Ascending aorta (tissue), 2 donors: ENCODE measurements around the gene CD14. TPM values are rescaled to one million over a fixed set of nuclear protein-coding genes. Genes with fewer than 3 reads are reported as not detected.

Experiments used
- DNase-seq, 2 donors: peaks; one replicate each; pipeline ENCODE4 v3.0.0-alpha.2; 2019; ENCODE audit warnings: low spot score in 2 of 2
- H3K27ac ChIP-seq, 2 donors: fragments of 200-600 bp; sonication (generic); one replicate each; pipeline ENCODE4 v1.5.1; 2016 to 2017; ENCODE audit warnings: mild to moderate bottlenecking in 1 of 2
- H3K27me3 ChIP-seq: fragments of 200-600 bp; sonication (generic); one replicate; pipeline ENCODE4 v1.5.1; 2017
- H3K36me3 ChIP-seq, 2 donors: fragments of 200-600 bp; sonication (generic); one replicate each; pipeline ENCODE4 v1.5.1; 2016
- H3K4me1 ChIP-seq, 2 donors: fragments of 200-600 bp; sonication (generic); one replicate each; pipeline ENCODE4 v1.5.1; 2016 to 2017; ENCODE audit warnings: mild to moderate bottlenecking in 1 of 2
- H3K4me3 ChIP-seq, 2 donors: fragments of 200-600 bp; sonication (generic); one replicate each; pipeline ENCODE4 v1.5.1; 2016 to 2017; ENCODE audit warnings: mild to moderate bottlenecking in 1 of 2
- H3K9me3 ChIP-seq, 2 donors: fragments of 200-600 bp; sonication (generic); one replicate each; pipeline ENCODE4 v1.5.1; 2016
- intact Hi-C: fragments of 100-400 bp; cut with DNase I; formaldehyde crosslinking; loops from one replicate; pipeline ENCODE4 v1.15.1; 2023
- total RNA-seq: library from RNA; depleted of rRNA; stranded (reverse); fragments of >200 nt; gene quantifications from one replicate; pipeline ENCODE4 v1.1.0, GENCODE V29; 2016
- TF ChIP-seq, protein P1 (sequence below), 3 experiments: fragments of 200-600 bp in 2 of 3; fragments of 450-650 bp in 1 of 3; sonication (generic) in 2 of 3; IDR thresholded peaks; one replicate each; pipeline ENCODE4 v1.5.1; 2016 to 2019; ENCODE audit warnings: antibody characterized with exemption in 3 of 3, mild to moderate bottlenecking in 1 of 3, moderate library complexity in 1 of 3

Gene CD14
- 122 TPM for total RNA-seq

- peak; percentile 55 to 80 for DNase-seq
- no peaks in the 10 kb centered on the region for H3K27me3 ChIP-seq
- peaks cover 0 to 4% of the 10 kb centered on the region in 2 donors for H3K4me1 ChIP-seq
- intact Hi-C loops, result no loop called here
- H3K27ac ChIP-seq, result peak within 1 kb of the TSS; percentile 25 to 30
- H3K36me3 ChIP-seq, result no peaks in the 10 kb centered on the region
- TF ChIP-seq, protein P1, sequence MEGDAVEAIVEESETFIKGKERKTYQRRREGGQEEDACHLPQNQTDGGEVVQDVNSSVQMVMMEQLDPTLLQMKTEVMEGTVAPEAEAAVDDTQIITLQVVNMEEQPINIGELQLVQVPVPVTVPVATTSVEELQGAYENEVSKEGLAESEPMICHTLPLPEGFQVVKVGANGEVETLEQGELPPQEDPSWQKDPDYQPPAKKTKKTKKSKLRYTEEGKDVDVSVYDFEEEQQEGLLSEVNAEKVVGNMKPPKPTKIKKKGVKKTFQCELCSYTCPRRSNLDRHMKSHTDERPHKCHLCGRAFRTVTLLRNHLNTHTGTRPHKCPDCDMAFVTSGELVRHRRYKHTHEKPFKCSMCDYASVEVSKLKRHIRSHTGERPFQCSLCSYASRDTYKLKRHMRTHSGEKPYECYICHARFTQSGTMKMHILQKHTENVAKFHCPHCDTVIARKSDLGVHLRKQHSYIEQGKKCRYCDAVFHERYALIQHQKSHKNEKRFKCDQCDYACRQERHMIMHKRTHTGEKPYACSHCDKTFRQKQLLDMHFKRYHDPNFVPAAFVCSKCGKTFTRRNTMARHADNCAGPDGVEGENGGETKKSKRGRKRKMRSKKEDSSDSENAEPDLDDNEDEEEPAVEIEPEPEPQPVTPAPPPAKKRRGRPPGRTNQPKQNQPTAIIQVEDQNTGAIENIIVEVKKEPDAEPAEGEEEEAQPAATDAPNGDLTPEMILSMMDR (IDR thresholded peaks at IDR 0.05), result no peak
- peak within 1 kb of the TSS; percentile 54 to 75 for H3K4me3 ChIP-seq
- H3K9me3 ChIP-seq, result no peaks in the 10 kb centered on the region
These were observed at the start of gene CD14 for GRCh38 chr5:140633021-140633471. TSS of gene CD14 (minus strand) at chr5:140633175. CDS start at chr5:140633071, 104 bp downstream.

- no peaks in the 10 kb centered on the region for H3K9me3 ChIP-seq
- no peak overlapping the region for H3K27ac ChIP-seq
- H3K36me3 ChIP-seq, result peaks cover 67 to 81% of the 10 kb centered on the region in 2 donors
- no peaks in the 10 kb centered on the region for H3K4me1 ChIP-seq
- peak in 1 of 2 donors; percentile 38 for DNase-seq
- intact Hi-C loops, result no loop called here
- H3K27me3 ChIP-seq, result no peaks in the 10 kb centered on the region
- no peak overlapping the region for H3K4me3 ChIP-seq
- TF ChIP-seq, protein P1 (IDR thresholded peaks at IDR 0.05), result no peak
These were observed 46.0 kb upstream of the CD14 start for GRCh38 chr5:140678993-140679392.

GRCh38 chr5:140677947-140678346, 45.0 kb upstream of the CD14 start:
- H3K36me3 ChIP-seq, result peaks cover 65 to 85% of the 10 kb centered on the region in 2 donors
- intact Hi-C loops, result no loop called here
- H3K27ac ChIP-seq, result no peak overlapping the region
- H3K4me3 ChIP-seq, result no peak overlapping the region
- TF ChIP-seq, protein P1 (IDR thresholded peaks at IDR 0.05), result no peak
- no peak for DNase-seq
- no peaks in the 10 kb centered on the region for H3K4me1 ChIP-seq
- no peaks in the 10 kb centered on the region for H3K27me3 ChIP-seq
- H3K9me3 ChIP-seq, result no peaks in the 10 kb centered on the region

- TF ChIP-seq, protein P1 (IDR thresholded peaks at IDR 0.05), result no peak
- Histone ChIP-seq H3K9me3 (no peaks in the 10 kb centered on the region), H3K27ac (no peak overlapping the region), H3K4me1 (no peaks in the 10 kb centered on the region), H3K27me3 (no peaks in the 10 kb centered on the region), H3K36me3 (peaks cover 58 to 84% of the 10 kb centered on the region in 2 donors), H3K4me3 (no peak overlapping the region)
- peak in 1 of 2 donors; percentile 38 for DNase-seq
- intact Hi-C loops, result no loop called here
These were observed 41.7 kb upstream of the CD14 start for GRCh38 chr5:140674629-140675028.

- intact Hi-C loops, result no loop called here
- Histone ChIP-seq H3K27ac (no peak overlapping the region), H3K36me3 (peaks cover 58 to 84% of the 10 kb centered on the region in 2 donors), H3K9me3 (no peaks in the 10 kb centered on the region), H3K4me1 (no peaks in the 10 kb centered on the region), H3K4me3 (no peak overlapping the region), H3K27me3 (no peaks in the 10 kb centered on the region)
- TF ChIP-seq, protein P1 (IDR thresholded peaks at IDR 0.05), result no peak
- DNase-seq, result peak in 1 of 2 donors; percentile 59
These were observed 41.2 kb upstream of the CD14 start for GRCh38 chr5:140674211-140674610.
